Neuronal stem cell (in vitro differentiated cells): ENCODE data around the gene ERCC2.

Experiments
- DNase-seq: peaks from one replicate; pipeline ENCODE4 v3.0.0-alpha.2; 2013; ENCODE audit warnings: low spot score
- H2AFZ ChIP-seq: one replicate; pipeline ENCODE4 v1.6.1; 2013; ENCODE audit warnings: mild to moderate bottlenecking, low read length, inconsistent platforms
- H2AK5ac ChIP-seq: 2 replicates; pipeline ENCODE4 v1.6.1; 2013; ENCODE audit warnings: low read depth, mild to moderate bottlenecking, inconsistent platforms, low read length, moderate library complexity, mixed read lengths
- H2BK120ac ChIP-seq: 2 replicates; pipeline ENCODE4 v1.6.1; 2013; ENCODE audit warnings: low read depth, mild to moderate bottlenecking, inconsistent platforms, low read length, moderate library complexity, mixed read lengths
- H2BK12ac ChIP-seq: one replicate; pipeline ENCODE4 v1.6.1; 2013; ENCODE audit warnings: low read length, inconsistent platforms
- H2BK15ac ChIP-seq: 2 replicates; pipeline ENCODE4 v1.6.1; 2013; ENCODE audit warnings: mild to moderate bottlenecking, low read length, inconsistent platforms, mixed read lengths
- H2BK5ac ChIP-seq: one replicate; pipeline ENCODE4 v1.6.1; 2013; ENCODE audit warnings: inconsistent platforms, mild to moderate bottlenecking, low read length, moderate library complexity
- H3K14ac ChIP-seq: one replicate; pipeline ENCODE4 v1.6.1; 2013; ENCODE audit warnings: low read length, inconsistent platforms
- H3K18ac ChIP-seq: 2 replicates; pipeline ENCODE4 v1.6.1; 2013; ENCODE audit warnings: low read length, inconsistent platforms
- H3K23ac ChIP-seq: 2 replicates; pipeline ENCODE4 v1.6.1; 2013; ENCODE audit warnings: low read depth, mild to moderate bottlenecking, mixed read lengths, low read length, inconsistent platforms; ENCODE audit not compliant: poor library complexity
- H3K27ac ChIP-seq: replicated peaks from 3 replicates; pipeline ENCODE4 v1.5.1; 2013; ENCODE audit warnings: low read length, inconsistent platforms
- H3K27me3 ChIP-seq, 3 experiments: 2 replicates each; pipeline ENCODE4 v1.6.1; 2013; ENCODE audit warnings: low read length in 3 of 3, mild to moderate bottlenecking in 2 of 3, inconsistent platforms in 1 of 3, low read depth in 1 of 3, mixed read lengths in 1 of 3, moderate library complexity in 1 of 3; ENCODE audit not compliant: control insufficient read depth in 3 of 3, insufficient read depth in 3 of 3
- H3K36me3 ChIP-seq, 2 donors: replicated peaks in 1 of 2; 2 replicates each; pipeline ENCODE4 v1.6.1; 2013; ENCODE audit warnings: low read length in 2 of 2; ENCODE audit not compliant: control insufficient read depth in 2 of 2, insufficient read depth in 2 of 2
- H3K4ac ChIP-seq: 2 replicates; pipeline ENCODE4 v1.6.1; 2013; ENCODE audit warnings: inconsistent platforms, mild to moderate bottlenecking, low read length, moderate library complexity
- H3K4me1 ChIP-seq, 2 donors: 1 replicate in 1 of 2; 2 replicates in 1 of 2; pipeline ENCODE4 v1.6.1; 2013; ENCODE audit warnings: low read length in 2 of 2, low read depth in 1 of 2; ENCODE audit not compliant: control insufficient read depth in 2 of 2, insufficient read depth in 1 of 2
- H3K4me2 ChIP-seq: one replicate; pipeline ENCODE4 v1.6.1; 2013; ENCODE audit warnings: mild to moderate bottlenecking, low read length, inconsistent platforms; ENCODE audit not compliant: insufficient read depth, poor library complexity, severe bottlenecking
- H3K4me3 ChIP-seq, 2 donors: 2 replicates each; pipeline ENCODE4 v1.5.1; 2013; ENCODE audit warnings: low read length in 2 of 2, mild to moderate bottlenecking in 2 of 2, inconsistent platforms in 1 of 2, moderate library complexity in 1 of 2
- H3K79me1 ChIP-seq: one replicate; pipeline ENCODE4 v1.6.1; 2013; ENCODE audit warnings: low read depth, mild to moderate bottlenecking, inconsistent platforms, low read length, moderate library complexity
- H3K9ac ChIP-seq: one replicate; pipeline ENCODE4 v1.6.1; 2013; ENCODE audit warnings: mild to moderate bottlenecking, low read depth, low read length, inconsistent platforms; ENCODE audit not compliant: poor library complexity
- H3K9me3 ChIP-seq, 2 donors: replicated peaks in 1 of 2; 2 replicates each; pipeline versions ENCODE3 to v1.6.1; 2013; ENCODE audit warnings: low read length in 2 of 2, mild to moderate bottlenecking in 2 of 2, inconsistent platforms in 1 of 2, low read depth in 1 of 2, mixed read lengths in 1 of 2, moderate library complexity in 1 of 2; ENCODE audit not compliant: control insufficient read depth in 2 of 2, insufficient read depth in 1 of 2
- H4K8ac ChIP-seq: one replicate; pipeline ENCODE4 v1.6.1; 2013; ENCODE audit warnings: low read depth, mild to moderate bottlenecking, inconsistent platforms, low read length, moderate library complexity
- H4K91ac ChIP-seq: one replicate; pipeline ENCODE4 v1.6.1; 2013; ENCODE audit warnings: low read length, low read depth, mild to moderate bottlenecking, inconsistent platforms; ENCODE audit not compliant: poor library complexity
- WGBS, 2 donors: extraction: QIAGEN DNeasy Blood & Tissue Kit; methylation state at CpG; one replicate each; pipeline ENCODE4 v1.1.7; 2013; ENCODE audit warnings: missing lambda C conversion rate in 2 of 2, mixed read lengths in 1 of 2; ENCODE audit not compliant: insufficient read length in 2 of 2, insufficient replicate concordance in 1 of 2; ENCODE audit errors: extremely low coverage in 2 of 2; 5-methylcytosine and 5-hydroxymethylcytosine counted together

Gene ERCC2

GRCh38 chr19:45358213-45358792 lies 12.1 kb downstream of the ERCC2 start:
- Histone ChIP-seq H3K4ac (no peak overlapping the region), H3K4me2 (no peak overlapping the region), H2BK120ac (no peak overlapping the region), H2BK15ac (no peak overlapping the region), H3K4me3 (no peak overlapping the region), H3K18ac (no peak overlapping the region), H4K91ac (no peak overlapping the region), H3K27ac (no peak overlapping the region), H3K4me1 (no peaks in the 10 kb centered on the region), H2BK5ac (peak overlapping the region; percentile 5), H3K9me3 (peaks cover 0 to 5% of the 10 kb centered on the region in 2 donors), H3K14ac (no peak overlapping the region), H3K79me1 (peaks cover 6% of the 10 kb centered on the region), H3K23ac (peak overlapping the region; percentile 85), H2AK5ac (no peak overlapping the region), H2BK12ac (no peak overlapping the region), H2AFZ (no peak overlapping the region), H3K9ac (no peak overlapping the region), H3K27me3 (peaks cover 0 to 2% (median 0%) of the 10 kb centered on the region in 3 experiments), H4K8ac (no peak overlapping the region), H3K36me3 (peaks cover 66 to 87% of the 10 kb centered on the region in 2 donors)
- WGBS, 2 donors, result no CpG with 5 or more reads among the region's 12 CpGs
- DNase-seq, result no peak

- Histone ChIP-seq H2AFZ (no peak overlapping the region), H3K27ac (no peak overlapping the region), H2BK5ac (peak overlapping the region; percentile 5), H3K27me3 (no peaks in the 10 kb centered on the region), H3K23ac (no peak overlapping the region), H3K79me1 (peaks cover 6% of the 10 kb centered on the region), H2BK12ac (no peak overlapping the region), H3K4me2 (no peak overlapping the region), H3K36me3 (peaks cover 65 to 87% of the 10 kb centered on the region in 2 donors), H3K18ac (no peak overlapping the region), H2BK120ac (no peak overlapping the region), H2AK5ac (no peak overlapping the region), H4K8ac (no peak overlapping the region), H4K91ac (no peak overlapping the region), H2BK15ac (no peak overlapping the region), H3K4me1 (no peaks in the 10 kb centered on the region), H3K9me3 (peaks cover 0 to 5% of the 10 kb centered on the region in 2 donors), H3K14ac (no peak overlapping the region), H3K4ac (no peak overlapping the region), H3K9ac (no peak overlapping the region), H3K4me3 (no peak overlapping the region)
- WGBS, 2 donors, result no CpG with 5 or more reads among the region's 11 CpGs
- no peak for DNase-seq
Observed at GRCh38 chr19:45357445-45357783, 13.0 kb downstream of the ERCC2 start.

- no peak overlapping the region for H4K8ac ChIP-seq
- no peak overlapping the region for H3K14ac ChIP-seq
- no peaks in the 10 kb centered on the region for H3K4me1 ChIP-seq
- H3K4ac ChIP-seq, result no peak overlapping the region
- no peak overlapping the region for H2AK5ac ChIP-seq
- no peak for DNase-seq
- H2BK15ac ChIP-seq, result no peak overlapping the region
- H3K18ac ChIP-seq, result no peak overlapping the region
- no peak overlapping the region for H2BK5ac ChIP-seq
- no peak overlapping the region for H3K27ac ChIP-seq
- H2AFZ ChIP-seq, result no peak overlapping the region
- H2BK12ac ChIP-seq, result no peak overlapping the region
- H3K23ac ChIP-seq, result no peak overlapping the region
- H4K91ac ChIP-seq, result no peak overlapping the region
- H3K9me3 ChIP-seq, result peaks cover 0 to 4% of the 10 kb centered on the region in 2 donors
- no peak overlapping the region for H3K4me2 ChIP-seq
- H3K27me3 ChIP-seq, result no peaks in the 10 kb centered on the region
- H3K4me3 ChIP-seq, result peak overlapping the region in 1 of 2 donors; percentile 7
- H2BK120ac ChIP-seq, result no peak overlapping the region
- WGBS, 2 donors, result no CpG with 5 or more reads among the region's 20 CpGs
- H3K36me3 ChIP-seq, result peaks cover 63 to 87% of the 10 kb centered on the region in 2 donors
- H3K9ac ChIP-seq, result no peak overlapping the region
- H3K79me1 ChIP-seq, result peaks cover 3% of the 10 kb centered on the region
Observed at GRCh38 chr19:45356760-45357444, 13.5 kb downstream of the ERCC2 start.

GRCh38 chr19:45355910-45356309 lies 14.5 kb downstream of the ERCC2 start:
- no peak overlapping the region for H2AFZ ChIP-seq
- H2BK12ac ChIP-seq, result no peak overlapping the region
- no peak overlapping the region for H2BK120ac ChIP-seq
- H3K4me3 ChIP-seq, result no peak overlapping the region
- no peak overlapping the region for H3K9ac ChIP-seq
- H3K79me1 ChIP-seq, result no peaks in the 10 kb centered on the region
- H3K18ac ChIP-seq, result no peak overlapping the region
- H3K23ac ChIP-seq, result no peak overlapping the region
- WGBS, 2 donors, result no CpG with 5 or more reads among the region's 9 CpGs
- H3K4ac ChIP-seq, result no peak overlapping the region
- H2BK5ac ChIP-seq, result no peak overlapping the region
- no peaks in the 10 kb centered on the region for H3K27me3 ChIP-seq
- no peak overlapping the region for H4K91ac ChIP-seq
- H4K8ac ChIP-seq, result no peak overlapping the region
- no peak overlapping the region for H2AK5ac ChIP-seq
- H2BK15ac ChIP-seq, result no peak overlapping the region
- no peak overlapping the region for H3K14ac ChIP-seq
- H3K9me3 ChIP-seq, result peaks cover 0 to 4% of the 10 kb centered on the region in 2 donors
- no peaks in the 10 kb centered on the region for H3K4me1 ChIP-seq
- peaks cover 61 to 88% of the 10 kb centered on the region in 2 donors for H3K36me3 ChIP-seq
- no peak for DNase-seq
- H3K4me2 ChIP-seq, result no peak overlapping the region
- no peak overlapping the region for H3K27ac ChIP-seq
